Effector CD4-positive, alpha-beta T cell (primary cell): ENCODE measurements around the gene AKT3.
"Not testable (repeated sequence)": the region's sequence is repeated elsewhere in the genome, so short reads cannot be mapped to it uniquely, and the experiment has no call there.

Experiments
- DNase-seq: peaks from one replicate; pipeline ENCODE4 v3.0.0-alpha.2; 2020
- total RNA-seq: gene quantifications from one replicate; lab custom pipeline; 2026; lab: John Stamatoyannopoulos, UW

The AKT3 gene
- total RNA-seq, result 94.9 reads per million, percentile 81 among the genes with 10 or more reads in this experiment

- no peak for DNase-seq
Measured at GRCh38 chr1:243850202-243850451, at the start of gene AKT3. Gene AKT3 (minus strand): TSS chr1:243850243. CDS start chr1:243843170, 7,073 bp downstream.

- no peak for DNase-seq
Measured at GRCh38 chr1:243898278-243898677, 48.2 kb upstream of the AKT3 start.

- no peak for DNase-seq
Measured at GRCh38 chr1:243896313-243896712, 46.3 kb upstream of the AKT3 start.

- DNase-seq, result no peak
Measured at GRCh38 chr1:243892456-243892855, 42.4 kb upstream of the AKT3 start.

GRCh38 chr1:243890576-243890975, 40.5 kb upstream of the AKT3 start:
- no peak for DNase-seq

GRCh38 chr1:243885806-243886205, 35.8 kb upstream of the AKT3 start:
- no peak for DNase-seq

- no peak for DNase-seq
Measured at GRCh38 chr1:243884603-243885002, 34.6 kb upstream of the AKT3 start.

GRCh38 chr1:243883551-243883950, 33.5 kb upstream of the AKT3 start:
- DNase-seq, result no peak

- DNase-seq, result no peak
Measured at GRCh38 chr1:243882276-243882675, 32.2 kb upstream of the AKT3 start.

- DNase-seq, result not testable (repeated sequence)
Measured at GRCh38 chr1:243877058-243877457, 27.0 kb upstream of the AKT3 start.

GRCh38 chr1:243855616-243856318, 5.7 kb upstream of the AKT3 start:
- no peak for DNase-seq

GRCh38 chr1:243851765-243852164, 1.7 kb upstream of the AKT3 start:
- DNase-seq, result no peak

GRCh38 chr1:243851257-243851756, 1.3 kb upstream of the AKT3 start:
- no peak for DNase-seq

GRCh38 chr1:243850452-243851256, 611 bp upstream of the AKT3 start:
- peak; percentile 80 for DNase-seq

GRCh38 chr1:243849421-243850201, 432 bp downstream of the AKT3 start:
- DNase-seq, result peak; percentile 69

GRCh38 chr1:243848858-243849420, 1.1 kb downstream of the AKT3 start:
- DNase-seq, result no peak

- DNase-seq, result no peak
Measured at GRCh38 chr1:243848165-243848857, 1.7 kb downstream of the AKT3 start.

- no peak for DNase-seq
Measured at GRCh38 chr1:243846761-243847160, 3.3 kb downstream of the AKT3 start.

GRCh38 chr1:243845888-243846287, 4.2 kb downstream of the AKT3 start:
- DNase-seq, result no peak

GRCh38 chr1:243844186-243844585, 5.9 kb downstream of the AKT3 start:
- DNase-seq, result no peak

GRCh38 chr1:243842978-243843511, 7.0 kb downstream of the AKT3 start:
- DNase-seq, result no peak

GRCh38 chr1:243842161-243842560, 7.9 kb downstream of the AKT3 start:
- no peak for DNase-seq
